ENCODE measurements around the gene CHD1L. TPM values are rescaled to one million over a fixed set of nuclear protein-coding genes. Genes with fewer than 3 reads are reported as not detected.
"Not testable (repeated sequence)": the region's sequence is repeated elsewhere in the genome, so short reads cannot be mapped to it uniquely, and the experiment has no call there.

Gene CHD1L
- polyA plus RNA-seq, 6 donors from 2014 or later = 24.4 to 66.2 (median 40.6) TPM

DNA sequence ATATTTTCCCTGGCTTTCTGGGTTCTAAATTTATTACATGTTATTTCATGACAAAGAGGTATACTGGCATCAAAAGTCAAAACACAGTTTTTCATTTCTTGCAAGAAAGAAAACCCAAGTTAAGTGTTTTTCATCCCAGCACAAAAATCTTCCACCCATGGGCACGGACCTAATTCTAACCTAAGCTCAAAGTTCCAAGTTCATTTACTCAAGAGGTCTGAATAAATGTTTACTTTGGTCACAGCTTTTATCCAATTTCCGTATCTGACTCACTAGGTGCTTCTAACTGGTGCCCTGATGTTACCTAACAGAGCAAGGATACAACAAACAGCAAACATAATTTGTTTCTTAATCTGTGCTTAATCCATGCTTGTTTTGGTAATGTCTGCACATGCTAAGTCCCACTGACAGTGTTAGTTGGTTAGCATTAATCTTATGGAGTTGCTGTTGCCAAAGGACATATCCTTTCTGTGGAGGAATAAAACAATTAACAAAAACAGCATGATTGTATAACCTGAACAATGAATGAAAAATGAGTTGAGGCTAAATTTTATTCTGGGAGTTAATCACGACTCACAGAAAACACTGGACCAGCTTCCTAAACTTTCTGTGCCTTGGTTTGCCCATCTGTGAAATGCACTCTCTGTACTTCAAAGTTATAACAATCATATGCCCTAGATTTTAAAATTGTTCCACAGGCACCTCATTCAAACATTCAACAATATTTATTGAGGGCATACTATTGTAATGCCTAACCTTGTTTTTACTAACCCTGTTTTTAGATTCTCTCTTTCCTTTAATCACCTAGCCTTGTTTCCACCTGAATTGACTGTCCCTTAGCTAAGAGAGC, 4.2 kb upstream of the CHD1L start:
- Mint-ChIP-seq H3K27me3 (peaks cover 0 to 11% (median 3%) of the 10 kb centered on the region in 3 donors), H3K4me1 (peaks cover 6 to 8% (median 7%) of the 10 kb centered on the region in 3 donors), H3K4me3 (no peak overlapping the region), H3K27ac (no peak overlapping the region), H3K9me3 (peaks cover 0 to 3% (median 0%) of the 10 kb centered on the region in 7 donors), H3K36me3 (no peaks in the 10 kb centered on the region)
- DNase-seq = no peak
- no peak for ATAC-seq (ENCODE audit: low read depth in 2 of 2)

- Mint-ChIP-seq H3K36me3 (no peaks in the 10 kb centered on the region), H3K4me3 (peak overlapping the region in 1 of 8 donors; percentile 39), H3K27ac (no peak overlapping the region), H3K9me3 (peaks cover 0 to 3% (median 0%) of the 10 kb centered on the region in 7 donors), H3K4me1 (peaks cover 13 to 16% (median 14%) of the 10 kb centered on the region in 3 donors), H3K27me3 (peaks cover 0 to 11% (median 3%) of the 10 kb centered on the region in 3 donors)
- DNase-seq (no peak), ATAC-seq (ENCODE audit: low read depth in 2 of 2) (no peak)
These were observed 3.3 kb upstream of the CHD1L start for GRCh38 chr1:147238925-147239820.

- H3K4me3 Mint-ChIP-seq = peak overlapping the region in 2 of 8 donors; percentile 39 to 57
- H3K4me1 Mint-ChIP-seq = peaks cover 18 to 22% (median 20%) of the 10 kb centered on the region in 3 donors
- H3K27ac Mint-ChIP-seq = peak overlapping the region in 1 of 6 donors; percentile 19
These were observed 2.3 kb upstream of the CHD1L start for GRCh38 chr1:147240131-147240721.

GRCh38 chr1:147241934-147242448, 493 bp upstream of the CHD1L start:
- Mint-ChIP-seq H3K27ac (peak overlapping the region in 5 of 6 donors; percentile 56 to 88 (median 86)), H3K27me3 (peaks cover 0 to 6% (median 3%) of the 10 kb centered on the region in 3 donors), H3K9me3 (no peaks in the 10 kb centered on the region), H3K4me1 (peaks cover 26 to 35% (median 34%) of the 10 kb centered on the region in 3 donors), H3K36me3 (no peaks in the 10 kb centered on the region), H3K4me3 (peak overlapping the region; percentile 90 to 98 (median 95))
- ATAC-seq (ENCODE audit: low read depth in 2 of 2) = no peak
- no peak for DNase-seq

More at GRCh38 chr1:147240131-147240721, 2.3 kb upstream of the CHD1L start:
- H3K9me3 Mint-ChIP-seq; H3K36me3 Mint-ChIP-seq; DNase-seq; ATAC-seq (ENCODE audit: low read depth in 2 of 2): not testable (repeated sequence)
- H3K27me3 Mint-ChIP-seq = peaks cover 0 to 11% (median 3%) of the 10 kb centered on the region in 3 donors

DNA sequence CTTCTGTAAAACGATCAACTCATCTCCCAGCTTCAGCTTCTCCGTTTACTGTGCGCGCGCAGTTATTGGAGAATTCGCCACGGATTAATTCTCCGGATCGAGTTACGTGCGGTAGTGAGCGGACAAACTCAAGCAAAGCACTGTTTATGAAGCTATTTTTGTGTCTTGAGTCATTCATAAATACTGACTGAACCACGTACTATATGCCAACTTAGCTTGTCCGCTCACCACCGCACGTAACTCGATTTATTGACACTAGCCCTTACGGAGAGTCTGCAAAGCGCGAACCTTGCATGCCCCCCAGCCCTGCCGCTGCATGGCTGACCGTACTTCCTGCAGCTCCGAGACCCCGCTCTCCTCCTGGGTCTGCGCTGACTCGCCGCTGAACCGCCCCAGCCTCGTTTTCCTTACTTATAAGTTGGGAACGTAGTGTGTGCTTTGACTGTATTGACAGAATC, 773 bp downstream of the CHD1L start:
- peak overlapping the region; percentile 6 to 91 (median 84) for H3K27ac Mint-ChIP-seq
- H3K36me3 Mint-ChIP-seq = no peaks in the 10 kb centered on the region
- H3K4me1 Mint-ChIP-seq = peaks cover 37 to 45% (median 44%) of the 10 kb centered on the region in 3 donors
- peaks cover 0 to 6% (median 3%) of the 10 kb centered on the region in 3 donors for H3K27me3 Mint-ChIP-seq
- ATAC-seq (ENCODE audit: low read depth in 2 of 2) = no peak
- H3K4me3 Mint-ChIP-seq = peak overlapping the region; percentile 93 to 98 (median 95)
- DNase-seq = no peak
- H3K9me3 Mint-ChIP-seq = peaks cover 0 to 4% (median 0%) of the 10 kb centered on the region in 7 donors

DNA sequence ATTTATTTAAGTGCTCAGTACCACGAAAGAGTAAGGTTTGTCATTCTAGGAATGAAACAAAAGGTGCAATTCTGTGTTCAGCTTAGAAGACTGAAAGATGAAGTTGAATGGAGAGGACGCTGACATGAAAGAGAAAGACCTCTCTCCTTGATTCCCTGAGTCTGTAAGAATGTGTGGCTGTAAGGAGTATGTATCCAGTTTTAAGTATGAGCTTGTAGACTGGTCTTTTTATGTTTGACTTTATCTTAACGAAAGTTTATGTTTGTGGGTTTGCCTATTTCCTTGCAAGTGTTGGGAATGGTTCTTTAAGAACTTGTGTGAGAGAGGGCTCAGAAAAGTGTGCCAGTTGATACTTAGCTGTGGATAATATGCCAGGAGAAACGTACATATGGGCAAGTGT, 1.4 kb downstream of the CHD1L start:
- peak overlapping the region in 5 of 6 donors; percentile 0 to 91 (median 80) for H3K27ac Mint-ChIP-seq
- peaks cover 0 to 6% (median 0%) of the 10 kb centered on the region in 3 donors for H3K27me3 Mint-ChIP-seq
- DNase-seq (no peak), ATAC-seq (ENCODE audit: low read depth in 2 of 2) (no peak)
- peaks cover 0 to 4% (median 0%) of the 10 kb centered on the region in 7 donors for H3K9me3 Mint-ChIP-seq
- H3K4me3 Mint-ChIP-seq = peak overlapping the region; percentile 93 to 98 (median 95)
- H3K4me1 Mint-ChIP-seq = peaks cover 40 to 50% (median 48%) of the 10 kb centered on the region in 3 donors
- H3K36me3 Mint-ChIP-seq = no peaks in the 10 kb centered on the region

DNA sequence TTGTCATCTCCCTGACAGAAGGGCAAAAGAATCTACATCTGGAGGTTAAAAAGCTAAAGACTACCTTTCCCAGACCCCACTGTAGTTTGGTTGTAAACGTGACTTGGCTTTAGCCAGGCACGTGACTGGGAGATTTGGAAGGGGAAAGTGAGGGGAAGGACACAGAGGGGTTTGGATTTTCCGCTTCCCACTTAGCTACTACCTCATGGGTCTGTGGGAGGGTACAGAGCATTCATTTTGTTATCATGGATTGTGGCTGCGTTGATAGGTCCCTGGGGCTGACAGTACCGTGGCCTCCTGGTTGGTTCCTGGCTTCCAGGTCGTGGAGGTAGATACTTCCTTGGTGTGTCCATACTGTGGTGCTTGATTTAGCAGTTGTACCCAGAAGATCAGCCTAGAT, 2.6 kb downstream of the CHD1L start:
- Mint-ChIP-seq H3K27me3 (no peaks in the 10 kb centered on the region), H3K36me3 (no peaks in the 10 kb centered on the region), H3K9me3 (peaks cover 0 to 4% (median 0%) of the 10 kb centered on the region in 7 donors), H3K27ac (peak overlapping the region in 1 of 6 donors; percentile 26), H3K4me3 (peak overlapping the region in 3 of 8 donors; percentile 0 to 95 (median 5)), H3K4me1 (peaks cover 48 to 59% (median 58%) of the 10 kb centered on the region in 3 donors)
- DNase-seq = no peak
- no peak for ATAC-seq (ENCODE audit: low read depth in 2 of 2)

DNA sequence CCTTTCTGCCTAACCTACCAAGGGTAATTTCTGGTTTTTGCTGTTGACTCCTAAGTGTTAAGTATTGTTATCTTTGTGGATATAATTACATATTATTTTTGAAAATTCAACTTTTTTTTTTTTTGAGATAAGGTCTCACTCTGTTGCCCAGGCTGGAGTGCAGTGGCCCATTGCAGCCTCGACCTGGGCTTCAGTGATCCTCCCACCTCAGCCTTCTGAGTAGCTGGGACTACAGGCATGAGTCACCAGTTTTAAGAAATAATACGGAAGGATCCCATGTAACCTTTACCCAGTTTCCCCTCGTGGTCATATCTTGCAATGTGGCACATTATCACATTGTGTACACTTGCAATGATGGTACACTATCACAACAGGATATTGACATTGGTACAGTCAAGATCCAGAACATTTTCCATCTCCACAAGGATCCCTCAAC, 3.1 kb downstream of the CHD1L start:
- H3K4me3 Mint-ChIP-seq = peak overlapping the region in 1 of 8 donors; percentile 95
- peaks cover 0 to 4% (median 0%) of the 10 kb centered on the region in 7 donors for H3K9me3 Mint-ChIP-seq
- no peak for ATAC-seq (ENCODE audit: low read depth in 2 of 2)
- no peaks in the 10 kb centered on the region for H3K27me3 Mint-ChIP-seq
- no peak for DNase-seq
- peaks cover 51 to 64% (median 61%) of the 10 kb centered on the region in 3 donors for H3K4me1 Mint-ChIP-seq
- H3K27ac Mint-ChIP-seq = no peak overlapping the region
- H3K36me3 Mint-ChIP-seq = no peaks in the 10 kb centered on the region

DNA sequence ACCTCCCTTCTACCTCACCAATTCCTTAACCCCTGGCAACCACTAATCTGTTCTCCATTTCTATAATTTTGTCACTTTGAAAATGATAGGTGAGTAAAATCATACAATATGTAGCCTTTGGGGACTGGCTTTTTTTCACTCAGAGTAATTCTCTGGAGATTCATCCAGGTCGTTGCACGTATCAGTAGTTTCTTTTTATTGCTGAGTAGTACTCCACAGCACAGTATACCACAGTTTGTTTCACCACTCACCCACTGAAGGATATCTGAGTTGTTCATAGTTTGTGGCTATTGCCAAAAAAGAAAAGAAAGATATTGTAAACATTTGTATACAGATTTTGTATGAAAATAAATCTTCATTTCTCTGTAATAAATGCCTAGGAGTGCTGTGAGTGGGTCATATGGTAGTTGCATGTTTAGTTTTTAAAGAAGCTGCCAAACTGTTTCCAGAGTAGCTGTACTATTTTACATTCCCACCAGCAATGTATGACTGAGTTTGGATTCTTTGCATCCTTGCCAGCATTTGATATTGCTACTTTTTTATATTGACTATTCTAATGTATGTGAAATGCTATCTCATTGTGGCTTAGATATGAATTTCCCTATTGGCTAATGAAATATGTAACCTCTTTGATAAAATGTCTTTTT, 3.7 kb downstream of the CHD1L start:
- DNase-seq (no peak), ATAC-seq (ENCODE audit: low read depth in 2 of 2) (no peak)
- Mint-ChIP-seq H3K27ac (no peak overlapping the region), H3K36me3 (no peaks in the 10 kb centered on the region), H3K4me3 (peak overlapping the region in 1 of 8 donors; percentile 95), H3K27me3 (no peaks in the 10 kb centered on the region), H3K9me3 (peaks cover 0 to 4% (median 0%) of the 10 kb centered on the region in 7 donors), H3K4me1 (peaks cover 55 to 70% (median 67%) of the 10 kb centered on the region in 3 donors)

DNA sequence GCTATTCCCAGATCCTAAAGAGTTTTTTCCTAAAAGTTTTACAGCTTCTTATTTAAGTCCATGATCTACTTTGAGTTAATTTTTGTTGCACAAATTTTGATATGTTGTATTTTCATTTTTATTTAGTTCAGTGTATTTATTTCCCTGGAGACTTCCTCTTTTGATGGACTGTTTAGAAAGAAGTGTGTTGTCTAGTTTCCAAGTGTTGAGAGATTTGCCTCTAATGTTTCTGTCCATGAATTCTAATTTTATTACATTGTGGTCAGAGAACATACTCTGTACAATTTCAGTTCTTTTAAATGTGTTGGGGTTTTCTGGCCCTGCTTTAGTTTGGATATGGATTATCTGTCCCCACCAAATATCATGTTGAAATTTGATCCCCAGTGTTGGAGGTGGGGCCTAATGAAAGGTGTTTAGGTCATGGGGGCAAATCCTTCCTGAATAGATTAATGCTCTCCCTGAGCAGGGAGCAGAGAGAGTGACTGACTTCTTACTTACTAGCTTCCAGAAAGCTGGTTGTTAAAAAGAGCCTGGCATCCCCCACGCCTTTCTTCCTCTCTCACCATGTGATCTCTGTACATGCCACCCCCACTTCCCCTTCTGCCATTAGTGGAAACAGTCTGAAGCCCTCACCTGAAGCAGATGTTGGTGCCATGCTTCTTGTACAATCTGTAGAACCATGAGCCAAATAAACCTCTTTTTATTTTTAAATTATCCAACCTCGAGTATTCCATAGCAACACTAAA, 4.6 kb downstream of the CHD1L start:
- no peaks in the 10 kb centered on the region for H3K36me3 Mint-ChIP-seq
- ATAC-seq (ENCODE audit: low read depth in 2 of 2) (peak in 1 of 2 donors; percentile 15), DNase-seq (peak; percentile 23)
- H3K4me1 Mint-ChIP-seq = peaks cover 55 to 66% (median 65%) of the 10 kb centered on the region in 3 donors
- peak overlapping the region; percentile 8 to 83 (median 62) for H3K27ac Mint-ChIP-seq
- H3K27me3 Mint-ChIP-seq = no peaks in the 10 kb centered on the region
- H3K9me3 Mint-ChIP-seq = peaks cover 0 to 4% (median 0%) of the 10 kb centered on the region in 7 donors
- H3K4me3 Mint-ChIP-seq = peak overlapping the region in 7 of 8 donors; percentile 12 to 95 (median 51)

- no peak for ATAC-seq (ENCODE audit: low read depth in 2 of 2)
These were observed 5.3 kb downstream of the CHD1L start for GRCh38 chr1:147247656-147248238.

More at GRCh38 chr1:147247656-147248238, 5.3 kb downstream of the CHD1L start:
- Mint-ChIP-seq H3K27me3 (no peaks in the 10 kb centered on the region), H3K4me1 (peaks cover 57 to 69% (median 66%) of the 10 kb centered on the region in 3 donors), H3K27ac (peak overlapping the region in 5 of 6 donors; percentile 52 to 83 (median 73)), H3K9me3 (peaks cover 0 to 4% (median 0%) of the 10 kb centered on the region in 7 donors), H3K4me3 (peak overlapping the region in 5 of 8 donors; percentile 16 to 95 (median 23)), H3K36me3 (no peaks in the 10 kb centered on the region)
- no peak for DNase-seq

All from naive B cell (primary cell).